Liver (tissue), 9 donors: ENCODE results near the gene ZEB1. TPM values are rescaled to one million over a fixed set of nuclear protein-coding genes. Genes with fewer than 3 reads are reported as not detected.

Source experiments
- DNase-seq: peaks from one replicate; pipeline ENCODE4 v3.0.0-alpha.2; 2017; ENCODE audit warnings: low spot score
- H3K27ac ChIP-seq, 2 donors: one replicate each; pipeline ENCODE4 v1.7.0; 2013; ENCODE audit warnings: inconsistent platforms in 2 of 2, low read length in 2 of 2, control low read depth in 1 of 2, low read depth in 1 of 2, mild to moderate bottlenecking in 1 of 2
- H3K27me3 ChIP-seq, 4 donors: one replicate each; pipeline versions ENCODE4 v1.6.1 to v1.7.0; 2013; ENCODE audit warnings: low read length in 3 of 4, inconsistent platforms in 1 of 4, mild to moderate bottlenecking in 1 of 4, moderate library complexity in 1 of 4; ENCODE audit not compliant: control insufficient read depth in 4 of 4, insufficient read depth in 4 of 4
- H3K36me3 ChIP-seq, 4 donors: one replicate each; pipeline versions ENCODE4 v1.6.1 to v1.7.0; 2013; ENCODE audit warnings: low read length in 3 of 4, mild to moderate bottlenecking in 3 of 4, low read depth in 1 of 4, moderate library complexity in 1 of 4; ENCODE audit not compliant: control insufficient read depth in 4 of 4, insufficient read depth in 3 of 4
- H3K4me1 ChIP-seq, 4 donors: one replicate each; pipeline versions ENCODE4 v1.6.1 to v1.7.0; 2013; ENCODE audit warnings: low read length in 3 of 4, mild to moderate bottlenecking in 3 of 4, moderate library complexity in 1 of 4; ENCODE audit not compliant: control insufficient read depth in 4 of 4, insufficient read depth in 4 of 4
- H3K4me3 ChIP-seq, 3 donors: one replicate each; pipeline versions ENCODE4 v1.6.1 to v1.7.0; 2013; ENCODE audit warnings: low read length in 3 of 3, control low read depth in 1 of 3, low read depth in 1 of 3, mild to moderate bottlenecking in 1 of 3
- H3K9ac ChIP-seq, 2 donors: one replicate each; pipeline ENCODE4 v1.7.0; 2013; ENCODE audit warnings: low read length in 2 of 2, mild to moderate bottlenecking in 2 of 2, moderate library complexity in 2 of 2, control low read depth in 1 of 2, low read depth in 1 of 2
- H3K9me3 ChIP-seq, 4 donors: one replicate each; pipeline versions ENCODE4 v1.6.1 to v1.7.0; 2013; ENCODE audit warnings: low read length in 3 of 4; ENCODE audit not compliant: control insufficient read depth in 4 of 4
- ATF3 ChIP-seq: IDR thresholded peaks from 2 replicates; pipeline ENCODE4 v1.6.1; 2016; ENCODE audit warnings: antibody characterized with exemption
- FOXA1 ChIP-seq: IDR thresholded peaks from 2 replicates; pipeline ENCODE4 v1.6.1; 2016; ENCODE audit warnings: antibody characterized with exemption
- FOXA2 ChIP-seq: IDR thresholded peaks from 2 replicates; pipeline ENCODE4 v1.6.1; 2016; ENCODE audit warnings: antibody characterized with exemption
- GABPA ChIP-seq, 2 donors: IDR thresholded peaks in 1 of 2; conservative IDR thresholded peaks in 1 of 2; 2 replicates each; pipeline ENCODE4 v1.6.1; 2016; ENCODE audit warnings: antibody characterized with exemption in 2 of 2, mild to moderate bottlenecking in 1 of 2, moderate library complexity in 1 of 2
- HNF4A ChIP-seq, 2 donors: conservative IDR thresholded peaks; 2 replicates each; pipeline ENCODE4 v1.6.1; 2016; ENCODE audit warnings: antibody characterized with exemption in 2 of 2, mild to moderate bottlenecking in 2 of 2
- HNF4G ChIP-seq: IDR thresholded peaks from 2 replicates; pipeline ENCODE4 v1.6.1; 2016; ENCODE audit warnings: antibody characterized with exemption
- NR2F2 ChIP-seq: IDR thresholded peaks from 2 replicates; pipeline ENCODE4 v1.6.1; 2016; ENCODE audit warnings: antibody characterized with exemption
- RAD21 ChIP-seq, 2 donors: IDR thresholded peaks; 2 replicates each; pipeline ENCODE4 v1.6.1; 2016; ENCODE audit warnings: antibody characterized with exemption in 2 of 2, mild to moderate bottlenecking in 2 of 2
- RXRA ChIP-seq, 2 donors: IDR thresholded peaks; 2 replicates each; pipeline ENCODE4 v1.6.1; 2017 to 2018; ENCODE audit warnings: antibody characterized with exemption in 2 of 2, mild to moderate bottlenecking in 1 of 2
- SP1 ChIP-seq: IDR thresholded peaks from 2 replicates; pipeline ENCODE4 v1.6.1; 2018; ENCODE audit warnings: antibody characterized with exemption, mild to moderate bottlenecking
- TAF1 ChIP-seq: conservative IDR thresholded peaks from 2 replicates; pipeline ENCODE4 v1.6.1; 2016; ENCODE audit warnings: antibody characterized with exemption, mild to moderate bottlenecking
- YY1 ChIP-seq: IDR thresholded peaks from 2 replicates; pipeline ENCODE4 v1.6.1; 2016; ENCODE audit warnings: antibody characterized with exemption, mild to moderate bottlenecking
- WGBS: extraction: QIAGEN DNeasy Blood & Tissue Kit; methylation state at CpG from one replicate; pipeline ENCODE4 v1.1.7; 2013; 5-methylcytosine and 5-hydroxymethylcytosine counted together
- polyA plus RNA-seq, 2 donors: library from polyadenylated mRNA; stranded (reverse) in 1 of 2; unstranded in 1 of 2; fragments of 200-250 nt in 1 of 2; fragments of >200 nt in 1 of 2; fragmentation: Nextera tagmentation in 1 of 2; extraction: Ambion mirVana in 1 of 2; gene quantifications; one replicate each; pipeline versions ENCODE4 v1.2.1 to v1.2.3, GENCODE V29; 2013 to 2015
- total RNA-seq, 2 donors: library from RNA; depleted of rRNA; stranded (reverse); fragments of >200 nt; gene quantifications; one replicate each; pipeline ENCODE4 v1.2.3, GENCODE V29; 2014
- TF ChIP-seq, protein P1 (sequence below): IDR thresholded peaks from 2 replicates; pipeline ENCODE4 v1.6.1; 2016; ENCODE audit warnings: antibody characterized with exemption, mild to moderate bottlenecking
- TF ChIP-seq, protein P2 (sequence below): IDR thresholded peaks from 2 replicates; pipeline ENCODE4 v1.6.1; 2016; ENCODE audit warnings: antibody characterized with exemption
- TF ChIP-seq, protein P3 (sequence below): fragments of 150-350 bp; IDR thresholded peaks from 2 replicates; pipeline ENCODE4 v1.5.1; 2017; ENCODE audit warnings: improper control_type of control experiment, low read depth, low read length; ENCODE audit not compliant: missing input control
- TF ChIP-seq, protein P4 (sequence below): IDR thresholded peaks from 2 replicates; pipeline ENCODE4 v1.6.1; 2016; ENCODE audit warnings: antibody characterized with exemption
- donor health status: healthy.
- donor health status: healthy.
- donor health status: healthy.
- donor health status: healthy.
- donor health status: healthy.

The ZEB1 gene
- total and polyA plus RNA-seq, 4 donors, result 3.2 to 19.6 (median 6.5) TPM

- DNase-seq, result no peak
- H3K27ac ChIP-seq, result no peak overlapping the region
- H3K9me3 ChIP-seq, result no peaks in the 10 kb centered on the region
- no peak for TF ChIP-seq NR2F2
- TF ChIP-seq ATF3, result no peak
- TF ChIP-seq, protein P1, sequence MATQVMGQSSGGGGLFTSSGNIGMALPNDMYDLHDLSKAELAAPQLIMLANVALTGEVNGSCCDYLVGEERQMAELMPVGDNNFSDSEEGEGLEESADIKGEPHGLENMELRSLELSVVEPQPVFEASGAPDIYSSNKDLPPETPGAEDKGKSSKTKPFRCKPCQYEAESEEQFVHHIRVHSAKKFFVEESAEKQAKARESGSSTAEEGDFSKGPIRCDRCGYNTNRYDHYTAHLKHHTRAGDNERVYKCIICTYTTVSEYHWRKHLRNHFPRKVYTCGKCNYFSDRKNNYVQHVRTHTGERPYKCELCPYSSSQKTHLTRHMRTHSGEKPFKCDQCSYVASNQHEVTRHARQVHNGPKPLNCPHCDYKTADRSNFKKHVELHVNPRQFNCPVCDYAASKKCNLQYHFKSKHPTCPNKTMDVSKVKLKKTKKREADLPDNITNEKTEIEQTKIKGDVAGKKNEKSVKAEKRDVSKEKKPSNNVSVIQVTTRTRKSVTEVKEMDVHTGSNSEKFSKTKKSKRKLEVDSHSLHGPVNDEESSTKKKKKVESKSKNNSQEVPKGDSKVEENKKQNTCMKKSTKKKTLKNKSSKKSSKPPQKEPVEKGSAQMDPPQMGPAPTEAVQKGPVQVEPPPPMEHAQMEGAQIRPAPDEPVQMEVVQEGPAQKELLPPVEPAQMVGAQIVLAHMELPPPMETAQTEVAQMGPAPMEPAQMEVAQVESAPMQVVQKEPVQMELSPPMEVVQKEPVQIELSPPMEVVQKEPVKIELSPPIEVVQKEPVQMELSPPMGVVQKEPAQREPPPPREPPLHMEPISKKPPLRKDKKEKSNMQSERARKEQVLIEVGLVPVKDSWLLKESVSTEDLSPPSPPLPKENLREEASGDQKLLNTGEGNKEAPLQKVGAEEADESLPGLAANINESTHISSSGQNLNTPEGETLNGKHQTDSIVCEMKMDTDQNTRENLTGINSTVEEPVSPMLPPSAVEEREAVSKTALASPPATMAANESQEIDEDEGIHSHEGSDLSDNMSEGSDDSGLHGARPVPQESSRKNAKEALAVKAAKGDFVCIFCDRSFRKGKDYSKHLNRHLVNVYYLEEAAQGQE, result no peak
- TF ChIP-seq, protein P2, sequence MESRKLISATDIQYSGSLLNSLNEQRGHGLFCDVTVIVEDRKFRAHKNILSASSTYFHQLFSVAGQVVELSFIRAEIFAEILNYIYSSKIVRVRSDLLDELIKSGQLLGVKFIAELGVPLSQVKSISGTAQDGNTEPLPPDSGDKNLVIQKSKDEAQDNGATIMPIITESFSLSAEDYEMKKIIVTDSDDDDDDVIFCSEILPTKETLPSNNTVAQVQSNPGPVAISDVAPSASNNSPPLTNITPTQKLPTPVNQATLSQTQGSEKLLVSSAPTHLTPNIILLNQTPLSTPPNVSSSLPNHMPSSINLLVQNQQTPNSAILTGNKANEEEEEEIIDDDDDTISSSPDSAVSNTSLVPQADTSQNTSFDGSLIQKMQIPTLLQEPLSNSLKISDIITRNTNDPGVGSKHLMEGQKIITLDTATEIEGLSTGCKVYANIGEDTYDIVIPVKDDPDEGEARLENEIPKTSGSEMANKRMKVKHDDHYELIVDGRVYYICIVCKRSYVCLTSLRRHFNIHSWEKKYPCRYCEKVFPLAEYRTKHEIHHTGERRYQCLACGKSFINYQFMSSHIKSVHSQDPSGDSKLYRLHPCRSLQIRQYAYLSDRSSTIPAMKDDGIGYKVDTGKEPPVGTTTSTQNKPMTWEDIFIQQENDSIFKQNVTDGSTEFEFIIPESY, result no peak
- no peak for TF ChIP-seq RXRA (IDR thresholded peaks at IDR 0.05)
- no peak for TF ChIP-seq HNF4G
- no peak for TF ChIP-seq GABPA (IDR thresholded peaks at IDR 0.05 in 1 of 2, conservative IDR thresholded peaks at IDR 0.05 in 1 of 2)
- no peak for TF ChIP-seq YY1
- no peak for TF ChIP-seq TAF1
- TF ChIP-seq HNF4A (conservative IDR thresholded peaks at IDR 0.05), result no peak
- TF ChIP-seq FOXA2, result no peak
- TF ChIP-seq, protein P3, sequence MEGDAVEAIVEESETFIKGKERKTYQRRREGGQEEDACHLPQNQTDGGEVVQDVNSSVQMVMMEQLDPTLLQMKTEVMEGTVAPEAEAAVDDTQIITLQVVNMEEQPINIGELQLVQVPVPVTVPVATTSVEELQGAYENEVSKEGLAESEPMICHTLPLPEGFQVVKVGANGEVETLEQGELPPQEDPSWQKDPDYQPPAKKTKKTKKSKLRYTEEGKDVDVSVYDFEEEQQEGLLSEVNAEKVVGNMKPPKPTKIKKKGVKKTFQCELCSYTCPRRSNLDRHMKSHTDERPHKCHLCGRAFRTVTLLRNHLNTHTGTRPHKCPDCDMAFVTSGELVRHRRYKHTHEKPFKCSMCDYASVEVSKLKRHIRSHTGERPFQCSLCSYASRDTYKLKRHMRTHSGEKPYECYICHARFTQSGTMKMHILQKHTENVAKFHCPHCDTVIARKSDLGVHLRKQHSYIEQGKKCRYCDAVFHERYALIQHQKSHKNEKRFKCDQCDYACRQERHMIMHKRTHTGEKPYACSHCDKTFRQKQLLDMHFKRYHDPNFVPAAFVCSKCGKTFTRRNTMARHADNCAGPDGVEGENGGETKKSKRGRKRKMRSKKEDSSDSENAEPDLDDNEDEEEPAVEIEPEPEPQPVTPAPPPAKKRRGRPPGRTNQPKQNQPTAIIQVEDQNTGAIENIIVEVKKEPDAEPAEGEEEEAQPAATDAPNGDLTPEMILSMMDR, result no peak
- TF ChIP-seq SP1, result no peak
- H3K4me1 ChIP-seq, result no peaks in the 10 kb centered on the region
- no peaks in the 10 kb centered on the region for H3K36me3 ChIP-seq
- no peak overlapping the region for H3K9ac ChIP-seq
- H3K27me3 ChIP-seq, result no peaks in the 10 kb centered on the region
- no peak overlapping the region for H3K4me3 ChIP-seq
- WGBS, result 95% methylated on average over 4 of the region's 4 CpGs
These were observed 118.9 kb downstream of the ZEB1 start for GRCh38 chr10:31437959-31438358.

DNA sequence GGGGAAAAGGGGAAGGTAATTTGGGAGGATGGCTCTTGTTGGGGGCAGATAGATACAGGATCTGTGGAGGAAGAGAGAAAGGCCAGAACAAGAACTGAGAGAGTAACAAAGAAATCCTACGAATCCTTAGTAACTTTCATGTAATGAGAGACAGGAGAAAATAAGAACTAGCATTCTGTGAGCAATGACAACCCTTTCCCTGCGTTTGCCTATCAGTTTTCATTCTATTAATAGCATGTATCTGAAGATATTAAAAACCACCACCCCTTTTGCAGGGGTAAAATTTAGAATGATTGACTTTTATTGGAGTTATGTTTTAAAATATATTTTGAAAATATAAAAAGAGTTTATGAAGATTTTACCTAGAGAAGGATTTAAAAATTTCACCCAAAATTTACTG is 132.8 kb downstream of the ZEB1 start:
- H3K9me3 ChIP-seq, result no peaks in the 10 kb centered on the region
- H3K27me3 ChIP-seq, result no peaks in the 10 kb centered on the region
- H3K4me3 ChIP-seq, result no peak overlapping the region
- TF ChIP-seq RXRA (IDR thresholded peaks at IDR 0.05) (no peak), ATF3 (no peak), SP1 (no peak), FOXA2 (no peak), YY1 (no peak), HNF4G (no peak), FOXA1 (no peak), RAD21 (IDR thresholded peaks at IDR 0.05) (no peak)
- TF ChIP-seq, protein P3, result no peak
- TF ChIP-seq, protein P1, result no peak
- TF ChIP-seq, protein P4, sequence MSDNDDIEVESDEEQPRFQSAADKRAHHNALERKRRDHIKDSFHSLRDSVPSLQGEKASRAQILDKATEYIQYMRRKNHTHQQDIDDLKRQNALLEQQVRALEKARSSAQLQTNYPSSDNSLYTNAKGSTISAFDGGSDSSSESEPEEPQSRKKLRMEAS, result no peak
- 90% methylated on average over 2 of the region's 2 CpGs for WGBS
- no peak overlapping the region for H3K9ac ChIP-seq
- no peak overlapping the region for H3K27ac ChIP-seq
- H3K36me3 ChIP-seq, result no peaks in the 10 kb centered on the region
- no peaks in the 10 kb centered on the region for H3K4me1 ChIP-seq
- DNase-seq, result no peak
